Measurements from ENCODE around the gene BRD3. TPM values are rescaled to one million over a fixed set of nuclear protein-coding genes. Genes with fewer than 3 reads are reported as not detected.

The BRD3 gene
- total and polyA plus RNA-seq, 11 donors, result 10.3 to 37.3 (median 27.5) TPM

GRCh38 chr9:134062461-134063087, 5.3 kb downstream of the BRD3 start:
- Histone ChIP-seq H3K36me3 (no peaks in the 10 kb centered on the region), H3K27ac (no peak overlapping the region), H3K9me3 (no peaks in the 10 kb centered on the region), H3K27me3 (no peaks in the 10 kb centered on the region), H3K4me3 (peak overlapping the region in 1 of 12 donors; percentile 9), H3K4me1 (peaks cover 0 to 94% (median 71%) of the 10 kb centered on the region in 12 donors)
- ATAC-seq (no peak), DNase-seq (no peak)
- intact Hi-C loops (cut with DNase I), result loop anchor here in 2 of 10 donors (5.0 to 10.0 kb wide), 2 partner anchors 35 to 72 kb away; partner anchors contain the start of genes BRD3OS (in 1 of the 2) and WDR5 (in 1 of the 2)
- no peak for TF ChIP-seq CTCF (IDR thresholded peaks at IDR 0.05)
- no peak for TF ChIP-seq POLR2A (IDR thresholded peaks at IDR 0.05)
- WGBS, 4 donors, result 69 to 75% (median 72%) methylated on average over 20 to 22 of the region's 22 CpGs

- Histone ChIP-seq H3K36me3 (no peaks in the 10 kb centered on the region), H3K27ac (no peak overlapping the region), H3K9me3 (no peaks in the 10 kb centered on the region), H3K4me1 (peaks cover 0 to 99% (median 78%) of the 10 kb centered on the region in 12 donors), H3K4me3 (no peak overlapping the region), H3K27me3 (no peaks in the 10 kb centered on the region)
- 60 to 89% (median 77%) methylated on average over 16 to 22 of the region's 22 CpGs for WGBS, 4 donors
- intact Hi-C loops (cut with DNase I), result loop anchor here in 2 of 10 donors (5.0 to 10.0 kb wide), 2 partner anchors 35 to 73 kb away; partner anchors contain the start of genes BRD3OS (in 1 of the 2) and WDR5 (in 1 of the 2)
- TF ChIP-seq CTCF (IDR thresholded peaks at IDR 0.05) (no peak), POLR2A (IDR thresholded peaks at IDR 0.05) (no peak)
- DNase-seq, result no peak
- ATAC-seq, result no peak
Observed at GRCh38 chr9:134061688-134062371, 6.0 kb downstream of the BRD3 start.

- Histone ChIP-seq H3K36me3 (no peaks in the 10 kb centered on the region), H3K4me3 (no peak overlapping the region), H3K9me3 (no peaks in the 10 kb centered on the region), H3K27ac (no peak overlapping the region), H3K27me3 (no peaks in the 10 kb centered on the region), H3K4me1 (peaks cover 4 to 99% (median 81%) of the 10 kb centered on the region in 12 donors)
- TF ChIP-seq POLR2A (IDR thresholded peaks at IDR 0.05) (no peak), CTCF (IDR thresholded peaks at IDR 0.05) (no peak)
- no peak for ATAC-seq
- intact Hi-C loops (cut with DNase I), result loop anchor here in 2 of 10 donors (5.0 to 10.0 kb wide), 2 partner anchors 34 to 74 kb away; partner anchors contain the start of genes BRD3OS (in 1 of the 2) and WDR5 (in 1 of the 2)
- 87 to 100% (median 96%) methylated on average over 1 to 4 of the region's 4 CpGs for WGBS, 4 donors
- DNase-seq, result no peak
Observed at GRCh38 chr9:134061019-134061687, 6.7 kb downstream of the BRD3 start.

All from heart left ventricle (tissue), 16 donors.